GM03348 (cell line): ENCODE measurements around the gene SLC5A6.

Experiments used
- DNase-seq: peaks from one replicate; pipeline ENCODE4 v3.0.0; 2012; ENCODE audit warnings: low spot score

Gene SLC5A6

GRCh38 chr2:27236626-27237025 is 24.6 kb upstream of the SLC5A6 start:
- DNase-seq, result no peak

- DNase-seq, result no peak
Observed at GRCh38 chr2:27236136-27236535, 24.1 kb upstream of the SLC5A6 start.

DNA sequence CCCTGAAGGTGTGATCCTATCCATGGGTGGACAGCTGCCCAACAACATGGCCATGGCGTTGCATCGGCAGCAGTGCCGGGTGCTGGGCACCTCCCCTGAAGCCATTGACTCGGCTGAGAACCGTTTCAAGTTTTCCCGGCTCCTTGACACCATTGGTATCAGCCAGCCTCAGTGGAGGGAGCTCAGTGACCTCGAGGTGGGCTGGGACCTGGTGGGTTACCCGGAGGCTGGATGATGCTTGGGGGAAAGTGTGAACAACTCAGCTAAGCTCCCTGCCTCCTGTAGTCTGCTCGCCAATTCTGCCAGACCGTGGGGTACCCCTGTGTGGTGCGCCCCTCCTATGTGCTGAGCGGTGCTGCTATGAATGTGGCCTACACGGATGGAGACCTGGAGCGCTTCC is 21.3 kb upstream of the SLC5A6 start:
- DNase-seq, result no peak

DNA sequence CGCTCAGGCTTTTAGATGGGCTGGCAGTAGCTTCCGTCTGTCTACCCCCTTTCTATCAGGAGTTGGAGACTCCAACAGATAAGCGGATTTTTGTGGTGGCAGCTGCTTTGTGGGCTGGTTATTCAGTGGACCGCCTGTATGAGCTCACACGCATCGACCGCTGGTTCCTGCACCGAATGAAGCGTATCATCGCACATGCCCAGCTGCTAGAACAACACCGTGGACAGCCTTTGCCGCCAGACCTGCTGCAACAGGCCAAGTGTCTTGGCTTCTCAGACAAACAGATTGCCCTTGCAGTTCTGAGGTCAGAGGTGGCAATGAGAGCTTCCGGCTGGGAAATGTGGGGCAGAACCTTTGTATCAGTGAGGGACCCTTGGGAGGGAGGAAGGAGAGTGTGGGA is 19.9 kb upstream of the SLC5A6 start:
- DNase-seq, result no peak

- DNase-seq, result no peak
Observed at GRCh38 chr2:27227501-27227900, 15.4 kb upstream of the SLC5A6 start.

GRCh38 chr2:27225526-27225925 is 13.5 kb upstream of the SLC5A6 start:
- no peak for DNase-seq

GRCh38 chr2:27223416-27223815 is 11.3 kb upstream of the SLC5A6 start:
- DNase-seq, result no peak

DNA sequence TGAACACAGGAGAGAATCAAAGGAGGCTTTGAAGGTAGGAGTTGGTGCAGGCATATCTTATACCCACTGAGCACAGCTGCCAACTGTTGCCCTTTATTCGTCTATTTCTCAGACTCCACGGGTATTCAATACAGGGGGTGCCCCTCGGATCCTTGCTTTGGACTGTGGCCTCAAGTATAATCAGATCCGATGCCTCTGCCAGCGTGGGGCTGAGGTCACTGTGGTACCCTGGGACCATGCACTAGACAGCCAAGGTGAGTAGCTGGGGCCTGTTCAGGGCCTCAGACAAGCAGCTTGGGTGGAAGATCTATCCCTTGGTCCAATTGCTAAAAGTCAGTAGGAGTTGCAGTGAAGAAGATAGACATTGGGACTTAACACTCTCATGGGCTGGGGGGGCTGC is 10.3 kb upstream of the SLC5A6 start:
- no peak for DNase-seq

GRCh38 chr2:27221166-27221565 is 9.1 kb upstream of the SLC5A6 start:
- no peak for DNase-seq

GRCh38 chr2:27220091-27220490 is 8.0 kb upstream of the SLC5A6 start:
- no peak for DNase-seq

DNA sequence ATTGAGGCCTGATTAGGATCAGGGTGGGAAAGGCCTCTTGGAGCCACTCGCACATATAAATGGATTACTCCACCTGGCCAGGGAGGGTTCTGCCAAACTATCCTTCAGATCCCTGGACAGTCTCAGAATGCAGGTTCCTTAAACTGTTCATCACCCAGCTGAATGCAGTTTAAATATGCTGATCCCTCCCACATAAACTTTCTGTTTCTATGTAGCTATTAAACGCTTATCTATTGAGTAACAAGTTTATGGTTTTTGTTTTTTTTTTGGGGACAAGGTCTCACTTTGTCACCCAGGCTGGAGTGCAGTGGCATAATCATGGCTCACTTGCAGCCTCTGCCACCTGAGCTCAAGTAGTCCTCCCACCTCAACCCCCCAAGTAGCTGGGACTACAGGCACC is 7.0 kb upstream of the SLC5A6 start:
- DNase-seq, result no peak

GRCh38 chr2:27218614-27219013 is 6.5 kb upstream of the SLC5A6 start:
- no peak for DNase-seq

DNA sequence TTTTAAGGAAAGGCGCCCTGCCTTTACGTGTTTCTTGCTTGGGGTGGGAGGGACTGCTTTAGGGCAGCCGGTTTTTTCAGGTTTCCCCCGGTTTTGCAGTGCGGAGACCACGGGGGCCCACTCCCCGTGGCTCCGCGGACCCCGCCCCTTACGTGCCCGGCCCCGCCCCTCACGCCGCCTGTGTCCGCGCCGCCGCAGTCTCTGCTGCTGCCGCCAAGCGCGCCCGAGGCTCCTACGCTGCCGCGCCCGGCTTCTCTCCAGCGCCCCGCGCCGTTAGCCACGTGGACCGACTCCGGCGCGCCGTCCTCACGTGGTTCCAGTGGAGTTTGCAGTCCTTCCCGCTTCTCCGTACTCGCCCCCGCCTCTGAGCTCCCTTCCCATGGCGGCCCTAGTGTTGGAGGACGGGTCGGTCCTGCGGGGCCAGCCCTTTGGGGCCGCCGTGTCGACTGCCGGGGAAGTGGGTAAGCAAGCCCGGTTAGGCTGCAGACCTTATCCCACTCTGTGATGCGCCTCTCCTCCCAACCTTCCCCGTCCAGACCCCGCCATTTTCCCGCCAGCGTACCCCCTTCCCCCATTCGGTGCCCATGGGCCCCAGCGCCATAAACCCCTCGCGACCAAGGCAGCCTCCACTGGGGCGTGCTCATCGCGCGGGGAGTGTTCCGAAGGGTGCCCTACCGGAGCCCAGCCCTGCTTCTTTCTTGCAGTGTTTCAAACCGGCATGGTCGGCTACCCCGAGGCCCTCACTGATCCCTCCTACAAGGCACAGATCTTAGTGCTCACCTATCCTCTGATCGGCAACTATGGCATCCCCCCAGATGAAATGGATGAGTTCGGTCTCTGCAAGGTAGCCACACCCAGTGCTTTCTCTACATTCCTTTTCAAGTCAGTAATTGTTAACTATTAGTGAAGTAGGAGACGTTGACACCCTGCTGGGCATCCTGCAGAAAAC is 5.4 kb upstream of the SLC5A6 start, which contains the start of gene CAD:
Gene CAD (plus strand): TSS at position 197 of the 949 bp plus-strand sequence. CDS start 183 bp downstream, at position 380.
- peak; percentile 97 for DNase-seq

DNA sequence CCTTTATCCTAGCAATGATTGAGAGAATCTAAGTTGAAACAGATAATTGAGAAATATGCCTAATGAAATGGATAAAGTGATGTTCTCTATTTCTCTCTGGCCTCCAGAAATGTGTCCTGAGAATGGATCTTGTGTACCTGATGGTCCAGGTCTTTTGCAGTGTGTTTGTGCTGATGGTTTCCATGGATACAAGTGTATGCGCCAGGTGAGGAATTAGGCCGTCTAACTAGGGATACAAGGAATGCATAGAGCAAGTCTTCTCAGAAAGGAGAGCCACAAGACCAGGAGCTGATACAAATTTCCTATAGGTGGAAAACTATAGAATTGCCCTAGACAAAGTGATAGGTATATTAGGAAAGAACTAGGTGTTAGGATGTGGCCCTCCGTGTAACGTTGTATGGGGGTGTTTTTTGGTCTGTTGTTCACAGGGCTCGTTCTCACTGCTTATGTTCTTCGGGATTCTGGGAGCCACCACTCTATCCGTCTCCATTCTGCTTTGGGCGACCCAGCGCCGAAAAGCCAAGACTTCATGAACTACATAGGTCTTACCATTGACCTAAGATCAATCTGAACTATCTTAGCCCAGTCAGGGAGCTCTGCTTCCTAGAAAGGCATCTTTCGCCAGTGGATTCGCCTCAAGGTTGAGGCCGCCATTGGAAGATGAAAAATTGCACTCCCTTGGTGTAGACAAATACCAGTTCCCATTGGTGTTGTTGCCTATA is 4.5 kb upstream of the SLC5A6 start:
- DNase-seq, result no peak

DNA sequence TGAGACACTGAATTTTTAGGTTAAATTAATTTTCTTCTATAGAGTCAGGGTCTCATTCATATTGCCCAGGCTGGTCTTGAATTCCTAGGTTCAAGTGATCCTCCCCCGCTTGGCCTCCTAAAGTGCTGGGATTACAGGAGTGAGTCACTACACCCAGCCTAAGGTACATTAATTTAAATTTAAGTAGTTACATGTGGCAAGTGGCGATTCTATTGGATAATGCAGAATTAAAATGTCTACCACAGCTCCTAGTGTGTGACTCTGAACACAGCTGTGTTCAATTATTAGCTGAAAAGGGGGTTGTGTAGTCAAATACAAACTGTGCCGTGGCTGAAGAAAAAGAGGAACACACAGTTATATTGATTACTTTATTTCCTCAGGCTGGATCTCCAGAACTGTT is 2.9 kb upstream of the SLC5A6 start:
- no peak for DNase-seq

GRCh38 chr2:27212626-27213471 is 781 bp upstream of the SLC5A6 start:
- peak; percentile 27 for DNase-seq

GRCh38 chr2:27211241-27211942 is 676 bp downstream of the SLC5A6 start:
- DNase-seq, result no peak

DNA sequence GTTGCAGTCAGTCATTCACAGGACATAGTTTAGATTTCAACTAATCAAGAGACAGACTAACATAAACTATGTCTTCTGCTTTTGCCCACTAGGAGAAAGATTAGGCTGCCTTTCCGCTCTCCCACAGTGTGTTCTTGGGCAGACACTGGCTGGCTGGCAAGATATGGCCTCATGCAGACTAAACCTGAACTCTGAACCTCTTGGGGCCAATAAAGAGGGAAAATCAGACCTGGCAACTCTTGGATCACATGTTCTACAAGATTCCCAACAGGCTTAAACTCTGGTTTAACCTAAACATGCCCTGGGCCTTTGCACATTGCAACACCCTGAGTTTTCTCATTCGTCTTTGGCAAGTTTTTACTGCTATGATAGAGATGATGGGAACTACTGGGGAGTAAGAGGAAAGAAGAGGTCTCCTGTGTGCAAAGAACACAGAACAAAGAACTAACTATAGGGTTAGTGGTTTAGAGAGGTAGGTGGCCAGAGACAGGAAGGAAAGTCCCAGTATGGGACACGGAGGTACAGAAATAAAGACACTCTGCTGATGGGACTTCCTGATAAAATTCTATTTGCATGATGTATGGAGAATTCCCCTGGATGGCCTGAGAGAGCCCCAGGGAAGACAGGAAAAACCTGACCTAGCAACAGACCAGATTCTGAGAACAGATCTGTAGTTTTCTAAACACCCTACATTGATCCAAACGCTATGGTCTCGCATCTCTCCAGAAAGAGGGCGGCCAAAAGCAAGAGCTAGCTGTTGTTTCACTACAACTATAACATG is 2.3 kb downstream of the SLC5A6 start:
- no peak for DNase-seq

DNA sequence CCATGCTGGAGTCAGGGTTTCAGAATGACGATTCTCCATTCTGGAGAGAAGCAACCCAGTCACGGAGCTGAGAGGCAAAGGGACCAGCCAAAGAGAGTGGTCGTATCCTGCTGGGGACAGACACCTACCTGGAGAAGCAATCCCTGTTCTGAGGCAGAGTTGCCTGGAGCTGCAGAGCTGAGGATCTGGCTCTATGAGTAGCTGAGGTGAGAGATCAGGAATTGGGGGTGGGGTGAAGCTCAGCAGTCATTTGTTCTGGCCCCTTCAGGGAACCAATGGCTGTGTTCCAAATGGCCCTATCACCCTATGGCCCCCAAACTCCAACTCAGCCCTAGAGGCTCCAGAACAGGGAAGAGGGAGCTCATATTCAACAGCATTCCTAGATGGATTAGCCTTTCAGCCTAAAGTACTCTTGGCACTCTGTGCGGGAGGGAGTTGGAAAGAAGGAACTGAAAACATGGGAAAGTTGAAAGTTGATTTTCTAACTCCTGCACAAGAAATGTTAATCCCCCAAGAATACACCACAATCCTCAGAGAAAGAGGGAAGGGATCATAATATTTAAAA is 3.5 kb downstream of the SLC5A6 start:
- DNase-seq, result no peak

- no peak for DNase-seq
Observed at GRCh38 chr2:27206346-27206745, 5.7 kb downstream of the SLC5A6 start.
